ENCODE data around the gene CDON.

The CDON gene

GRCh38 chr11:125980436-125980835, 82.2 kb downstream of the CDON start:
- TF ChIP-seq POLR2A (IDR thresholded peaks at IDR 0.05; ENCODE audit: low read depth, low read length) (no peak), SPI1 (IDR thresholded peaks at IDR 0.05; ENCODE audit: low read depth, low read length) (no peak), TAF1 (IDR thresholded peaks at IDR 0.05; ENCODE audit: low read depth, low read length) (no peak), POU2F2 (IDR thresholded peaks at IDR 0.05; ENCODE audit: low read depth, low read length) (no peak), PAX5 (IDR thresholded peaks at IDR 0.05; ENCODE audit: insufficient read depth, low read length, severe bottlenecking) (no peak), POLR2AphosphoS5 (IDR thresholded peaks at IDR 0.05; ENCODE audit: low read depth, low read length) (no peak)
- FAIRE-seq (no peak), DNase-seq (ENCODE audit: insufficient read length, low spot score) (no peak)

GRCh38 chr11:125979511-125979910, 83.2 kb downstream of the CDON start:
- no peak for DNase-seq (ENCODE audit: insufficient read length, low spot score)
- TF ChIP-seq POLR2AphosphoS5 (IDR thresholded peaks at IDR 0.05; ENCODE audit: low read depth, low read length) (no peak), POU2F2 (IDR thresholded peaks at IDR 0.05; ENCODE audit: low read depth, low read length) (no peak), TAF1 (IDR thresholded peaks at IDR 0.05; ENCODE audit: low read depth, low read length) (no peak)
- no peak for FAIRE-seq

DNA sequence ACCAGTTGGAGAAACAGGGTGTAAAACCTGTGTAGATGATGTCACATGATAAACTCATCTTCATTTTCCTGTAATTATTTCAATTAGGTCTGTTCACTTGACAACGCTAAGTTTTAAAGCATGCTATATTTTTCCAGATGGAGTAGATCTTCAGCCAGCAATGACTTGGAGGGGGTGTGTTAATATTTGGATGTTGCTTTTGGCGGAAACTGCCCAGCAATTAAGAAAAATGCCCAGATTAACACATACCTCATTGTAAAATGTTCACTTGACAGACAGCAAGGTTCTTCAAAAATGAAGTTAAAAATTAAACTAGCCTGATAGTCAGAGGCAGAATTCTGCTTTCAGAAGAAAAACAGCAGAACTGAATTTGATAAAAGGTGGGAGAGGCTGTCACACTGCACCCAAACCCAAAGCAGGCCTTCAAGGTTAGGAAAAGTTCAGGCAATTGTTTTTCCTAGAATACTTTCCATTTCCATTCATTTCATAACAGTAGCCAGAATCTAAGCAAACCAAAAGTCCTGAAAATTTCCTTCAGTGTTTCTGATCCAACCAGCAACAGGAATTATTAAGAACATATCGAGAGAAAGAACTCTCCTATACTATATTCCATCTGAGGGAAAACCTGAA, 83.8 kb downstream of the CDON start:
- DNase-seq (ENCODE audit: insufficient read length, low spot score) (no peak), FAIRE-seq (no peak)
- TF ChIP-seq POLR2AphosphoS5 (IDR thresholded peaks at IDR 0.05; ENCODE audit: low read depth, low read length) (no peak), POU2F2 (IDR thresholded peaks at IDR 0.05; ENCODE audit: low read depth, low read length) (no peak), TAF1 (IDR thresholded peaks at IDR 0.05; ENCODE audit: low read depth, low read length) (no peak), SPI1 (IDR thresholded peaks at IDR 0.05; ENCODE audit: low read depth, low read length) (no peak), PAX5 (IDR thresholded peaks at IDR 0.05; ENCODE audit: insufficient read depth, low read length, severe bottlenecking) (no peak), POLR2A (IDR thresholded peaks at IDR 0.05; ENCODE audit: low read depth, low read length) (no peak)

GRCh38 chr11:125978181-125978716, 84.4 kb downstream of the CDON start:
- no peak for FAIRE-seq
- TF ChIP-seq POU2F2 (IDR thresholded peaks at IDR 0.05; ENCODE audit: low read depth, low read length) (no peak), POLR2AphosphoS5 (IDR thresholded peaks at IDR 0.05; ENCODE audit: low read depth, low read length) (no peak), SPI1 (IDR thresholded peaks at IDR 0.05; ENCODE audit: low read depth, low read length) (no peak), TAF1 (IDR thresholded peaks at IDR 0.05; ENCODE audit: low read depth, low read length) (no peak), PAX5 (IDR thresholded peaks at IDR 0.05; ENCODE audit: insufficient read depth, low read length, severe bottlenecking) (no peak), POLR2A (IDR thresholded peaks at IDR 0.05; ENCODE audit: low read depth, low read length) (no peak)
- no peak for DNase-seq (ENCODE audit: insufficient read length, low spot score)

- FAIRE-seq (no peak), DNase-seq (ENCODE audit: insufficient read length, low spot score) (no peak)
- TF ChIP-seq PAX5 (IDR thresholded peaks at IDR 0.05; ENCODE audit: insufficient read depth, low read length, severe bottlenecking) (no peak), POLR2AphosphoS5 (IDR thresholded peaks at IDR 0.05; ENCODE audit: low read depth, low read length) (no peak), SPI1 (IDR thresholded peaks at IDR 0.05; ENCODE audit: low read depth, low read length) (no peak), POLR2A (IDR thresholded peaks at IDR 0.05; ENCODE audit: low read depth, low read length) (no peak), POU2F2 (IDR thresholded peaks at IDR 0.05; ENCODE audit: low read depth, low read length) (no peak), TAF1 (IDR thresholded peaks at IDR 0.05; ENCODE audit: low read depth, low read length) (no peak)
These were observed 85.3 kb downstream of the CDON start for GRCh38 chr11:125977333-125977732.

DNA sequence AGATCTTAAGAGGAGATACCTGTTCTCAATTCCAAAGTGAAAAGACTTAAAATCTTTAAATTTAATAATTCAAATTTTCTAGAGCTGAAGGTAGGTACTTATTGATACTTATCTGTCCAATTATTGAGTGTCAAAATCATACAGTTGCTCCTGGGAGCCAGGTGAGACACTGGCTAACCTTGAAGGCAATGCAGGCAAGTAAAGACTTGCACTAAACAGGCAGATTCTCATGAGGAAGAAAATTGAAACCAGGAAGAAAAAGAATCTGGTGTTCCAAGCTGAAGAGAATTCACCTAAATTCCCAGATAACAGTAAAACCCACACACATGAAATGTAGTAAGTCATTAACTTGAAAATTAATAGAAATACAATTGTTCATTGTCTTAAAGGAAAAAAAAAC, 86.5 kb downstream of the CDON start:
- FAIRE-seq (no peak), DNase-seq (ENCODE audit: insufficient read length, low spot score) (no peak)
- no peak for TF ChIP-seq POLR2AphosphoS5 (IDR thresholded peaks at IDR 0.05; ENCODE audit: low read depth, low read length)
- TF ChIP-seq SPI1 (IDR thresholded peaks at IDR 0.05; ENCODE audit: low read depth, low read length): no peak
- TF ChIP-seq PAX5 (IDR thresholded peaks at IDR 0.05; ENCODE audit: insufficient read depth, low read length, severe bottlenecking): no peak
- TF ChIP-seq POLR2A (IDR thresholded peaks at IDR 0.05; ENCODE audit: low read depth, low read length): no peak
- no peak for TF ChIP-seq TAF1 (IDR thresholded peaks at IDR 0.05; ENCODE audit: low read depth, low read length)
- no peak for TF ChIP-seq POU2F2 (IDR thresholded peaks at IDR 0.05; ENCODE audit: low read depth, low read length)

- DNase-seq (ENCODE audit: insufficient read length, low spot score) (no peak), FAIRE-seq (no peak)
- TF ChIP-seq POLR2A (IDR thresholded peaks at IDR 0.05; ENCODE audit: low read depth, low read length): no peak
These were observed 87.0 kb downstream of the CDON start for GRCh38 chr11:125975634-125976033.

GRCh38 chr11:125974284-125974683, 88.4 kb downstream of the CDON start:
- DNase-seq (ENCODE audit: insufficient read length, low spot score): no peak
- FAIRE-seq: no peak
- TF ChIP-seq PAX5 (IDR thresholded peaks at IDR 0.05; ENCODE audit: insufficient read depth, low read length, severe bottlenecking) (no peak), POU2F2 (IDR thresholded peaks at IDR 0.05; ENCODE audit: low read depth, low read length) (no peak), SPI1 (IDR thresholded peaks at IDR 0.05; ENCODE audit: low read depth, low read length) (no peak), TAF1 (IDR thresholded peaks at IDR 0.05; ENCODE audit: low read depth, low read length) (no peak), POLR2AphosphoS5 (IDR thresholded peaks at IDR 0.05; ENCODE audit: low read depth, low read length) (no peak), POLR2A (IDR thresholded peaks at IDR 0.05; ENCODE audit: low read depth, low read length) (no peak)

DNA sequence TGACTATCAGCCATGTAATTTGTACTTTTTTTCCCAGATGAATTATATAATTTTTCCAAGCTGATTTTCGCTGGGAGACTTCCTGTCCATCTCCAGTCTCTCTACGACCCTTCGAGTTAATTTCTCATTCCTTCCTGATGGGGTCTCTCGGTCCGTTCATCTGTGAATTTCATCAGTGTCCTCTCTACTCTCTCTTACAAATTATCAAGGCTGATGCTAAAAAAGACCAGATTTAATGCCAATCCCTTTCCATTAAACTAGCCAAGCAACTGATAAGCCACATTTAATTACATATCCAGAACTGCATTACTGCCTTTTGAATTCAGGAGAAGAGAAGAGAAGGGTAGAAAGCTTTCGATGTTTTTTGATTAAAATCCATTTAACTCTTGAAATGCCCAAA, 91.0 kb downstream of the CDON start:
- no peak for FAIRE-seq

DNA sequence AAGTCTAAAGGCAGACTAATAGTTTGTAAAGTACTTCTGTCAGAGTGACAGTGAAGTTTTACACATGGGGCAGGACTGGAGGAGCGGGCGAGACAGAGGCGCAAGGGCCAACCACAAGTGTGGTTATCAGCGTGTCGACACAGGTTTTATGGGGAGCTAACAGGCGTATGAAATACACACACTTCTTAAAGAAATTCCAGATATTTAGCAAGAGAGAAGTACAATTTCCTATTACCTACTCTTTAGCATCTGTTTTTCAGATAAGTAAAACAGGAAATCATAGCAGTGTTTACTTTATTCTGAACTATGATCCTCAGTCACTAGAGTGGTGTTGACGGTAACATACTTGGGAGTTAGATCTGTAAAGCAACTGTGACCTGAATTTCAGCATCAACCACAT, 94.3 kb downstream of the CDON start:
- no peak for FAIRE-seq

More for the DNA sequence above, 91.0 kb downstream of the CDON start:
- TF ChIP-seq POU2F2 (IDR thresholded peaks at IDR 0.05; ENCODE audit: low read depth, low read length) (no peak), PAX5 (IDR thresholded peaks at IDR 0.05; ENCODE audit: insufficient read depth, low read length, severe bottlenecking) (no peak), POLR2AphosphoS5 (IDR thresholded peaks at IDR 0.05; ENCODE audit: low read depth, low read length) (no peak), POLR2A (IDR thresholded peaks at IDR 0.05; ENCODE audit: low read depth, low read length) (no peak), TAF1 (IDR thresholded peaks at IDR 0.05; ENCODE audit: low read depth, low read length) (no peak), SPI1 (IDR thresholded peaks at IDR 0.05; ENCODE audit: low read depth, low read length) (no peak)
- no peak for DNase-seq (ENCODE audit: insufficient read length, low spot score)

More for the DNA sequence above, 94.3 kb downstream of the CDON start:
- DNase-seq (ENCODE audit: insufficient read length, low spot score): no peak
- TF ChIP-seq POLR2AphosphoS5 (IDR thresholded peaks at IDR 0.05; ENCODE audit: low read depth, low read length): no peak
- TF ChIP-seq TAF1 (IDR thresholded peaks at IDR 0.05; ENCODE audit: low read depth, low read length): no peak
- no peak for TF ChIP-seq POU2F2 (IDR thresholded peaks at IDR 0.05; ENCODE audit: low read depth, low read length)
- no peak for TF ChIP-seq PAX5 (IDR thresholded peaks at IDR 0.05; ENCODE audit: insufficient read depth, low read length, severe bottlenecking)
- TF ChIP-seq SPI1 (IDR thresholded peaks at IDR 0.05; ENCODE audit: low read depth, low read length): no peak

Data from GM12891 (cell line).